HG02970 (cell line): Measurements from ENCODE around the gene RASA2.
"Not testable (repeated sequence)": the region's sequence is repeated elsewhere in the genome, so short reads cannot be mapped to it uniquely, and the experiment has no call there.

Source experiments
- ATAC-seq: cut with Tn5 transposase; IDR thresholded peaks from one replicate; pipeline ENCODE4 v1.9.1; 2021; ENCODE audit warnings: mild to moderate bottlenecking, moderate library complexity, moderate number of reproducible peaks; ENCODE audit not compliant: unreplicated experiment, low FRiP score

RASA2 gene

GRCh38 chr3:141493184-141493583 lies 6.4 kb downstream of the RASA2 start:
- ATAC-seq, result no peak

DNA sequence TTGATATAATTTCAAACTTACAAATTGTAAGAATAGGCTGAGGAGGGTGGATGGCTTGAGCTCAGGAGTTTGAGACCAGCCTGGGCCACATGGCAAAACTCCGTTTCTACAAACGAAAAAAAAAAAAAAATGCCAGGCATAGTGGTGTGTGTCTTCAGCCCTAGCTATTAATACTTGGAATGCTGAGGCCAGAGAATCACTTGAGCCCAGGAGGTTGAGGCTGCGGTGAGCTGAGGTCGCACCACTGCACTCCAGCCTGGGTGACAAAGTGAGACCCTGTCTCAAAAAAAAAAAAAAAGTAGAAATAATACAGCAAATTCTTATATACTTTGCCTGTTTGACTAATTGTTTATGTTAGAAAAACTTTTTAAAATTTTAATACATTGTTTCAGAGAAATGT lies 10.8 kb downstream of the RASA2 start:
- not testable (repeated sequence) for ATAC-seq

GRCh38 chr3:141498598-141499223 lies 11.9 kb downstream of the RASA2 start:
- ATAC-seq, result peak; percentile 71

DNA sequence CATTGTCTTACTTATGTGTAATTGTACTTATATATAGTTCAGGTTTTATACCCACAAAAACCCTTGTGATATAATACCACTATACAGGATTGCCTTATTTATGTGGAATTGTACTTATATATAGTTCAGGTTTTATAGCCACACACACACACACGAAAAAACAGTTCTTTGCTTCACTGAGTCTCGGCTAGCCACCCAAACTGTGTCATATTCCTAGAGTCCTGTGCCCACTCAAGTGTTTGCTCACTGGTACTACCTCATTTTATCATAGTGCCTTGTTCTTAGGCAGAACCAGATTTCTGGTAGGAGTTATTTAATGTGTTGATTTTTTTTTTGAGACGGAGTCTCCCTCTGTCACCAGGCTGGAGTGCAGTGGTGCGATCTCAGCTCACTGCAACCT lies 12.5 kb downstream of the RASA2 start:
- no peak for ATAC-seq

DNA sequence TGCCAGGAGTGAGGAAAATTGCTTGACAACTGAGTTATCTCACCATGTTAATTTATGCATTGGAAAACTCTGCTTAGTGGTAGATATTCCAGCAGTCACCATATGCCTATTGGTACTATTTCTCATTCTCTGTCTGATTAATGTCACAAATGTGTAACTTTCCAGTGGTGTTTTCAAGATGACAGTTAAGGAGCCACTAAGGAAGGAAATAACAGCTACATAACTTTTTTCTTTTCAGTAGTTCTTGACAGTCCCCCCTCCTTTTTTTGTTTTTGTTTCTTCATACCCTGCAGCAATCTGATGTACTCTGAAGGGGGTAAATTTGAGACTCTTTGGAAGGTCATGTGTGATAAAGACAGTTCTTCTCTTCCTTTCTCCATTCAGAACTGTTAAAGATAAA lies 13.1 kb downstream of the RASA2 start:
- no peak for ATAC-seq

GRCh38 chr3:141500397-141500796 lies 13.6 kb downstream of the RASA2 start:
- ATAC-seq, result no peak

DNA sequence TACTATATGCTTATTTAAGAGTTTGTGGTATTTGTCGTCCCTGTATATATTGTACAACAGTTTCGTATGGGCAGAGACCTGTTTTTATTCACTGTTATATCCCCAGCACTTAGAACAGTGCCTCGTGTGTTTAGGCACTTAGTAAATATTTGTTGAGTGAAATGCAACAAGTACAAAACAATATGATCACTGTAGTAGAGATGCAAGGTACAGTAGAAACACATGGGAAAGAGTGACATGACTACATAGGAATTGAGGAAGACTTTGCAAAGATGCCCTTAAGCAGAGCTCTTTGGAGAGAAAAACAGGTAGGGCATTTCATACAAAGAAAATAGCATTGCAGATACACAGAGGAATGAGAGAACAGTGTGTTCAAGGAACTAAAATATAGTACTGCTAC lies 18.3 kb downstream of the RASA2 start:
- ATAC-seq, result no peak

- no peak for ATAC-seq
These were observed 19.2 kb downstream of the RASA2 start for GRCh38 chr3:141506071-141506470.

- no peak for ATAC-seq
These were observed 20.7 kb downstream of the RASA2 start for GRCh38 chr3:141507392-141508066.

DNA sequence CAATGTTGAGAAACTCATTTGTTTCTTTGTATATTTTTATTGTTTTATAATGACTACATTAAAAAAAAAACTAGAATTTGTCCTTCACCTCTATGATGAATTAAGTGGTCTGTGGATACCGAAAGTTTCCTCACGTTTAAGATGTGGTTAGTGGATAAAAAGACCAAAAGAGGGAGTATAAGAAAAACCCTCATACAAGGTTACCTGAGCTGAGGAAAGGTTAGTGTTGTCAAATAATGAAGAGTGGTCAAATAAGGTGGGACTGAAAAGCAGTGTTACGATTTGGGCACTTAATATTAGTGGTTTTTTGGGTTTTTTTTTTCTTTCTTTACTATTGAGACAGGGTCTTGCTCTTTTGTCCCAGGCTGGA lies 21.2 kb downstream of the RASA2 start:
- ATAC-seq, result no peak

DNA sequence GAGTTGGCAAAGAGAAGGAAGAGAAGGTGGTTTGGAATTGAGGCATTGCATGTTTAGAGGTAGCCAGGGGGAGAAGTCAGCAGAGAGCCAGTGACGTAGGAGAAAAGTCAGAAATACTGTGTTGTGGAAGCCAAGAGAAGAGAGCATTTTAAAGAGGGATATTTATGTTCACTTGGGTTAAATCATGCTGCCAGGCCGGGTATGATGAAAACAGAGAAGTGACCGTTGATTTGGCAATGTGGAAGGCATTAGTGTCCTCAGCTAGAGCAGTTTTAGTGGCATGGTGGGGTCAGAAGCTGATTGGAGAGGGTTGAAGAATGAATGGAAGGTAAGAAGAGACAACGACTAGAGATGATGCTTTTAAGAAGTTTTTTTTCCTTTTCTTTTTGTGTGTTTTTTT lies 24.5 kb downstream of the RASA2 start:
- no peak for ATAC-seq

DNA sequence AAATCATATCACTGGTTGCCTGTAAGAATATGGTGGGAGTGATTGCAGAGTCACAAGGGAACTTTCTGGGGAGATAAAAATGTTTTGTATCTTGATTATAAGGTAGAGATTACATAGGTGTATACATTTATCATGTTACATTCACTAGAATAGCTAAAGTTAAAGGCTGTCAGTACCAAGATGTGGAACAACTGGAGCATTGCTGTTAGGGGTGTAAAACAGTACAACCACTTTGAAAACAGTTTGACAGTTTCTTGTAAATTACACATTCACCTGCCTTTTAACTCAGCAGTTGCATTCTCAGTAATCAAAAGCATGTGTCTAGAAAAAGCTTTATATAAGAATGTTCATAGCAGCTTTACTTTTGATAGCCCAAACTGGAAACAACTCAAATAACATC lies 27.6 kb downstream of the RASA2 start:
- no peak for ATAC-seq

DNA sequence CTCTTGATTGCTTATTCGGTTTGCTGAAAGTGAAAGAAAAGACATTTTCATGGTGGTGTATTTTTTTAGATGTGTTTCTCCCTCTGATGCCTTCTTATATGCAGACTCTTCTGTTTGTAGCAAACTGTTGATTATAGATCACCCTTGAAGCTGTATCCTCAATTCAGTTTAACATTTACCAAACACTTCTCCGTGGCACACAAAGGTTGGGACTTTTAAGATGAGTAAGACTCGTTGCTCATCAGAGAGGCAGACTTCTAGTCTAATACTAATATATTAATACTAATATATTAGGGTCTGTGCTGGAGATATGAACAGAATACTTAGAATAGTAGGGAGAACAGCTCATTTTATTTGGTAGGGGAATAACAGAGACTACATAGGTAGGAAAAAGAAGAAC lies 32.8 kb downstream of the RASA2 start:
- ATAC-seq, result no peak

GRCh38 chr3:141521781-141522180 lies 35.0 kb downstream of the RASA2 start:
- ATAC-seq, result no peak

DNA sequence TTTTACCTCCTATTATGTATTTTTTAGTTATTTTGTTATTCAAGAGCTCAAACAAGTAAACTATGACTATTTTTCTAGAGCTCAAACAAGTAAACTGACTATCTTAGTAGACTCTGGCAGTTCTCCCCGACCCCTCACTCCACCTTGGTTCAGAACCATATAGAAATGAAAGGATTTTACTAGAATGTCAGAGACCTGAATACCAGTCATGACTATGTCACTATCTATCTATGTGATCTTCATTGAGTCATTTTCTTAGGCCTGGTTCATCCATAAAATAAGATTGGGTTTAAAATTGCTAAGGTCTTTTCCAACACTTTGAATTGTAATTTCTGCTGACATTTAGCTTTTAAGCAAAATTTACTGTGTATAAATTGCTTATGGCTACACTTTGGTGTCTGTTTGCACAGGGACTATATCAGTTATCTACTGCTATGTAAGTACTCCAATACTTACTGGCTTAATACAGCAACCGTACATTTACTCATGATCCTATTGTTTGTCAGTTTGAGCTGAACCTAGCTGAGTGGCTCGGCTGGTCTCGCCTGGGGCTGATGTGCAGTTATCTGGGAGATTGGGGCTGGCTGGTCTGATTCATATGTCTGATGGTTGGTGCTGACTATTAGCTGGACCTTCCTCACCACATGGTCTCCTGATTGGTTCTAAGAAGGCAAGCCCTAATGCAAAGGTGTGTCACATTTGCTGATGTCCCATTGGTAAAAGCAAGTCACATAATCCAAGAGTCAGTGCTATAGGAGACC lies 37.0 kb downstream of the RASA2 start:
- no peak for ATAC-seq

DNA sequence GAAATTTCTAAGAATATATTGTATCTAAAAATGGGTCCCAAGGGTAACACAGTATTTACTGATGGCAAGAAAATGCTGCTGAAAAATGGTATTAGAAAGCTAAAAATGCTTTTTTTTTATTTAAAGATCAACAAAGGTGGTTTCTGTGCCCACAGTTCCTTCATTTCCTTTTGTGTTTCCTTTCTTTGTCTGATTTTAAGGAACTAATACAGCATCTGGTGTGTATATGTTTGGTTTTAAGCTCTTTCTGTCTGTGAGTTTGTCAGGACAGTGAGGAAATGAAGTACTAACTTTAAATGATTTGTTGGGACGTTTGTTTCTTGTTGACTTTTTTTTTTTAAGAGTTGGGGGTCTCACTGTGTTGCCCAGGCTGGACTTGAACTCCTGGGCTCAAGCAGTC lies 38.2 kb downstream of the RASA2 start:
- ATAC-seq, result no peak

- ATAC-seq, result no peak
These were observed 39.0 kb downstream of the RASA2 start for GRCh38 chr3:141525814-141526213.

GRCh38 chr3:141526709-141527108 lies 39.9 kb downstream of the RASA2 start:
- no peak for ATAC-seq

DNA sequence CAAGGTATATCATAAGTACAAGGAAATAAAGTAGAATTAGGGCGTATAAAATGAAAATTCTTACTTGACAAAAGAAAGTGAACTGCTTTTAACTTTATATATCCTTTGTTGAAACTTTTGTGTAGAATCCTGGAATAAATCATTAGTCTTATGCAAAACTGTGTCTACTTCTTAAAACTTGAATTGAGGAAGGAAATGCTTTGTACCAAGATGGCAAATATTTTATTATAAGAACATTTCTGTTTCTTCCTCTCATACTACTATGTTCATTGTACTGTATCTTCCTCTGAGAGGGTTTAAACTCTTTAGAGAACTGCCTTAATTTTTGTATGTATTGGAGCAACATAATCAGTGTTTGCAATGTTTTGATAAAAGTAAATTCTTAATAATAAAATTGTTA lies 42.0 kb downstream of the RASA2 start:
- no peak for ATAC-seq

GRCh38 chr3:141529256-141529655 lies 42.4 kb downstream of the RASA2 start:
- no peak for ATAC-seq

DNA sequence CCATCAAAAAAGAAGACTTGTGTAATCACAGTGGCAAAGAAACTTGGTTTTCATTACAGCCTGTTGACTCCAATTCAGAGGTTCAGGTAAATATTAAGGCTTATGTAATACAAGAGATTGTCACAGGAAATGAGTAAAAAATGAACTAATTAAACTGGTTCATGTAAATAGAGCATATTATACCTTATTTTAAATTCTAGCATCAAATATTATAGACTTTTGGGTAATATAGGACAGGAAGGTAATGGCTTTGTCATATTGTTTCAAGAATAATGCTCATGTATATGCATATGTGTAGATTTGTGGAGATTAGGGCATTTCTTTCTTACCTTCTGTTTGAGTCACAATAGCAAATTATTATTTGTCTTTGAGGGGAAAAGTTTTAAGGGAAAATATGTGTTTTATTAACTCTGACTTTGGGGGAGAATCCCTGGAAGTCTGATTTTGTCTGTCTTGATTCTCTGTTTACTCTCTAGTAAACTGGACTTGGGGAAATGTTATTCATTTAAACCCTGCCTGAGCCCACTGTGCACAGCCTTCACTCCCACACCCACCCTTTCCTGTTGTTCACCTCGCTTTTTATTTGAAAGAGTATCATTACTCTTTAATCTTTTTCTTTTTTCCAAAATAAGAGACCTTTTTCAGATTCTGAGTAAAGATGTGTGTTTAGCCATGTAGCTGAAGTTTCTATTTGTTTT lies 43.0 kb downstream of the RASA2 start:
- no peak for ATAC-seq
